HG03139 (cell line): ENCODE results near the gene P4HB.

ENCODE experiments used
- ATAC-seq: cut with Tn5 transposase; IDR thresholded peaks from one replicate; pipeline ENCODE4 v1.9.1; 2021; ENCODE audit not compliant: unreplicated experiment

Gene P4HB

DNA sequence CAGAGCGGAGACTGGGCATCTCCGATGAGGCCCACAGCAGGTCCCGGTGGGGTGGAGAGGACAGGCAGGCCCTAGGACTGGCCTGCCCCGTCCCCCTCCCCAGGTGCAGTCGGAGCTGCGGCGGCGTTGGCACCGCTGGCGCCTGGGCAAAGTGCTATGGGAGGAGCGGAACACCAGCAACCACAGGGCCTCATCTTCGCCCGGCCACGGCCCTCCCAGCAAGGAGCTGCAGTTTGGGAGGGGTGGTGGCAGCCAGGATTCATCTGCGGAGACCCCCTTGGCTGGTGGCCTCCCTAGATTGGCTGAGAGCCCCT, 47.0 kb downstream of the P4HB start:
- no peak for ATAC-seq

DNA sequence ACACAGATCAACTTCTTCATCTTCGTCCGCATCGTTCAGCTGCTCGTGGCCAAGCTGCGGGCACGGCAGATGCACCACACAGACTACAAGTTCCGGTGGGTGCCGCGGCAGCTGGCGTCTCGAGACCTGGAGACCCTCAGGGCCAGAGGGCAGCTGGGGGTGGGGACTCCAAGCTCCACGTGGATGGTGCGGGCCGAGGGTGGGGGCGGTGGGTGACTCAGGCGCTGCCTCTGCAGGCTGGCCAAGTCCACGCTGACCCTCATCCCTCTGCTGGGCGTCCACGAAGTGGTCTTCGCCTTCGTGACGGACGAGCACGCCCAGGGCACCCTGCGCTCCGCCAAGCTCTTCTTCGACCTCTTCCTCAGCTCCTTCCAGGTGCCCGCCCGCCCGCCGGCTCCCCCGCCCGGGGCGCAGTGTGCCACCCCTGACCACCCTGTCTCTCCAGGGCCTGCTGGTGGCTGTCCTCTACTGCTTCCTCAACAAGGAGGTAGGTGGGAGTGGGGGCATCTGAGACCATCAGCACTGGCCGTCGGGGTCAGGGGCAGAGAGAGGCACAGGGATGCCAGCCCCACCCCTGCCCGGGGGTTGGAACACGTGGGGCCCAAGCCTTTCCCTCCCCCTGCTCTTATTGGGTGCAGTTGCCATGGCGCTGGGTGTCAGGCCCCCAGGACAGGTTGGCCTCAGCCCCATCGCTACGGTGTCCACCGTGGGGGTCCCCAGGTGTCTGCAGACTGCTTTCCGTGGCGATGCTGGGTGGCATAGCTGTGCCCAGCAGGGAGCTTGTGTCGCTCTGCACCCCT, 47.6 kb downstream of the P4HB start:
- ATAC-seq, result no peak

GRCh38 chr17:81811705-81812570, 48.4 kb downstream of the P4HB start:
- no peak for ATAC-seq

DNA sequence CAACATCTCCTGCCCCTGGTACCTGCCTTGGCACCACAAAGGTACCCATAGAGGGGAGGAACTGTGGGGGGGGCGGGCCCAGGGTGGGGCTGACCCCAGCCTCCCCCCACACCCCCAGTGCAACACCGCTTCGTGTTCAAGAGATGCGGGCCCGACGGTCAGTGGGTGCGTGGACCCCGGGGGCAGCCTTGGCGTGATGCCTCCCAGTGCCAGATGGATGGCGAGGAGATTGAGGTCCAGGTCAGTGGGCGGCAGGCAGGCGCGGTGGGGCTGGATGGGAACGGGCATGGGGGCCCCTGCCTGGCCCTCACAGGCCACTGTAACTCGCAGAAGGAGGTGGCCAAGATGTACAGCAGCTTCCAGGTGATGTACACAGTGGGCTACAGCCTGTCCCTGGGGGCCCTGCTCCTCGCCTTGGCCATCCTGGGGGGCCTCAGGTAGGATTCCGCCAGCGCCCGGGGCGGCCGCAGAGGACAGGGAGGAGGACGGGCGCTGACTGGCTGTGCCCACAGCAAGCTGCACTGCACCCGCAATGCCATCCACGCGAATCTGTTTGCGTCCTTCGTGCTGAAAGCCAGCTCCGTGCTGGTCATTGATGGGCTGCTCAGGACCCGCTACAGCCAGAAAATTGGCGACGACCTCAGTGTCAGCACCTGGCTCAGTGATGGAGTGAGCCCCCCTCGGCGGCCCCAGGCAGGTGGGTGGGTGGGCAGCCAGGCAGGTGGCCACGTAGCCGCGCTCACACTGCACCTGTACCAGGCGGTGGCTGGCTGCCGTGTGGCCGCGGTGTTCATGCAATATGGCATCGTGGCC, 49.2 kb downstream of the P4HB start:
- ATAC-seq, result no peak

DNA sequence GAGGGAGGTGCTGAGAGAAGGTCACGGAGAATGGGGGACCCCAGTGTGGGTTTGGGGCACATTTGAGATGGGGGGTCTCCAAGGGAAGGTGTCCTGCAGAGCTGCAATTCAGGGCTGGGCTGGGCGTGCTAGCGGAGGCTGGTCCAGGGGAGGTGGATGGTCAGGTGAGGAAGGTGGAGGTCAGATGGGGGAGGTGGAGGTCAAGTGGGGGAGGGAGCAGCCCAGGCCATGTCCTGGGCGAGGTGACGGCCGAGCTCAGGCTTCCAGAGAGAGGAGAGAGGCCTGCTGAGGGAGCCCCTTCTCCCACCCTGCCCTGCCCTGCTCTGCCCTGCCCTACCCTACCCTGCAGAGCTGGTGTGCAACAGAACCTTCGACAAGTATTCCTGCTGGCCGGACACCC, 49.9 kb downstream of the P4HB start:
- ATAC-seq, result no peak

DNA sequence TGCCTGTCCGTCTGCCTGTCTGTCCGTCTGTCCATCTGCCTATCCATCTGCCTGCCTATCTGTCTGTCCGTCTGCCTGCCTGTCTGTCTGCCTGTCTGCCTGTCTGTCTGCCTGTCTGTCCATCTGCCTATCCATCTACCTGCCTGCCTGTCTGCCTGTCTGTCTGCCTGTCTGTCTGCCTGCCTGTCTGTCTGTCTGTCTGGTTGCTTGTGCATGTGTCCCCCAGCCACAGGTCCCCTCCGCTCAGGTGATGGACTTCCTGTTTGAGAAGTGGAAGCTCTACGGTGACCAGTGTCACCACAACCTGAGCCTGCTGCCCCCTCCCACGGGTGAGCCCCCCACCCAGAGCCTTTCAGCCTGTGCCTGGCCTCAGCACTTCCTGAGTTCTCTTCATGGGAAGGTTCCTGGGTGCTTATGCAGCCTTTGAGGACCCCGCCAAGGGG, 50.8 kb downstream of the P4HB start:
- no peak for ATAC-seq

DNA sequence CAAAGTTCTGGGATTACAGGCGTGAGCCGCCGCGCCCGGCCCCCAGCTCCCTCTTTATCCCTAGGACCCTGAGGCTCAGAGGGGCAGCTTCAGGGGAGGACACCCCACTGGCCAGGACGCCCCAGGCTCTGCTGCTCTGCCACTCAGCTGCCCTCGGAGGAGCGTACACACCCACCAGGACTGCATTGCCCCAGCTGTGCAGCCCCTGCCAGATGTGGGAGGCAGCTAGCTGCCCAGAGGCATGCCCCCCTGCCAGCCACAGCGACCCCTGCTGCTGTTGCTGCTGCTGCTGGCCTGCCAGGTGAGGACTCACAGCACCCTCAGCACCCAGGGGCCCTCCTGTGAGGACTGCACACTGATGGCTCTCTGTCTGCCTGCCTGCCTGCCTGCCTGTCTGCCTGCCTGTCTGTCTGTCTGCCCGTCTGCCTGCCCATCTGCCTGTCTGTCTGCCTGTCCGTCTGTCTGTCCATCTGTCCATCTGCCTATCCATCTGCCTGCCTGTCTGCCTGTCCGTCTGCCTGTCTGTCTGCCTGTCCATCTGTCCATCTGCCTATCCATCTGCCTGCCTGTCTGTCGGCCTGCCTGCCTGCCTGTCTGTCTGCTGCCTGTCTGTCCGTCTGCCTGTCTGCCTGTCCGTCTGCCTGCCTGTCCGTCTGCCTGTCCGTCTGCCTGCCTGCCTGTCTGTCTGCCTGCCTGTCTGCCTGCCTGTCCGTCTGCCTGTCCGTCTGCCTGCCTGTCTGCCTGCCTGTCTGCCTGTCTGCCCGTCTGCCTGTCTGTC, 51.4 kb downstream of the P4HB start:
- ATAC-seq, result no peak

DNA sequence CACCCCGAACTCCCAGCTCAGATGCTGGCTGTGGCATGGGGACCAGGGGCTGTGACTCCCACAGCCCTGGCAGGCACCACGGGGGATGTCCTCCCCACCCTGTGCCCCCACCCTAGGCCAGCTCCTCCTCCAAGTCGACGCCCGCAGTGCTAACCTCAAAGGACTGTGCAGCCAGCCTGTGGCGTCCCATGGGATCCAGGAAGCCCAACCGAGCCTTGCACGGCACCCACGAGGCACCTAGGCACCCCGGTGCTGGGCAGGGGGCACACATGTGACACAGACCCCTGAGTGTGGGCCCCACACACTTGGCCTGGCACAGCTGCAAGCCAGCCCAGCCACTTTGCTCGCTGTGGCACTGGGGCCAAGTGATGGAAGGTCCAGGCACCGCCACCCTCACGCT, 52.5 kb downstream of the P4HB start:
- ATAC-seq, result no peak

DNA sequence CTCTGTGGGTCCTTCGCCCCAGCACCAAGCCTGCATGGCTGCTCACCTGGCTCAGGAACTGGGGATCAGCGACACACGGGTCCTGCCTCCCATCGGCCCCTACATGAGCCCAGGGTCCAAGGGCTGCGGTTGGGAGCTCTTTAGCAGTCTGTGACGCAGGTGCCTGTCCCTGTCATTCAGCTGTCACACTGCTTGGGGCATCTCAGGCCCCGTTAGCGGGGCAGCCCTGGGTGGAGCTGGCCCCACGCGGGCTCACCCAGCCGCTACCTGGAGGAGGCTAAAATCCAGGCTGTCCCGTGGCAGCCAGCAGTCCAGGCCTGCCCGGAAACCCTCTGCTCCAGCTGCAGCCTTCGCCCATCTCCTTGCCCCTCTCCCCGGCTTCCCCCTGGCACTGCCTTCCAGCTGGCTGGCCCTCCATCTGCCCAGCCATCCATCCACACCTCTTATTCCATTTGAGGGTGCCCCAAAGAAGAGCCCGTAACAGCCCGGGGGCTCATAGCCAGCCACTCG, 53.1 kb downstream of the P4HB start:
- ATAC-seq, result no peak

- no peak for ATAC-seq
Observed at GRCh38 chr17:81806461-81807209, 53.7 kb downstream of the P4HB start.

DNA sequence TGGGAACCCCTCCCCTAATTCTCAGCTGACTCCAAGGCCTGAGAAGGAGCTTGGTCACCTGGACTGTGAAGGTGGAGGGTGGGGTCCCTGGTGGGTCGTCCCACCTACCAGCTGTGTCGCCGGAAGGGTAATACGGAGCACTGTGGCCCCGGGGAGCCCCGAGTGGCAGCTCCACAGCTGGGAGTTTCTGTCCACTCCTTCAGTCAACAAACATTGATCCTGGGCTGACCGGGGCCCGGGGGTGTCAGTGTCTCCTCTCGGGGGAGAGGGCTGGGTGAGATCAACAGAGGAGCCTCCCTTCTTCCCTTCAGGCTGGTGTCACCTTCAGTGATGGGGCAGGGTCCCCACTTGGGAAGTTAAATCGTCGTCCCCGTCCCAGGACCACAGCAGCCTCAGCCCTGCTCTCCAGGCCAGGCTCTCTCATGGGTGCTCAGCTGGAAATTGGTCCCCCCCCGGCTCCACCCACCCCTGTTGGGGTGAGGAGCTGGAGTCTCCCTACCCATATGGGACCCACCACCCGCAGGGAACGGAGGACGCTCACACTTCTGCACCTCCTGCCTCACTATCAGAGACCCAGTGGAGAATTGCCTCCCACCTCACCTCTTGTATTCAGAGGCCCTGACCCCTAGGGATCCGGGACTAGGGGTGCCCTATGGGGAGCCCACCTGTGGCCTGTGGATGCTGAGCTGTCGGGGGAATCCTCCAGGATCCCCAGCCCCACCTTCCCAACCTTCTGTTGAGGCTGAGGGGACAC, 54.5 kb downstream of the P4HB start:
- ATAC-seq, result no peak

DNA sequence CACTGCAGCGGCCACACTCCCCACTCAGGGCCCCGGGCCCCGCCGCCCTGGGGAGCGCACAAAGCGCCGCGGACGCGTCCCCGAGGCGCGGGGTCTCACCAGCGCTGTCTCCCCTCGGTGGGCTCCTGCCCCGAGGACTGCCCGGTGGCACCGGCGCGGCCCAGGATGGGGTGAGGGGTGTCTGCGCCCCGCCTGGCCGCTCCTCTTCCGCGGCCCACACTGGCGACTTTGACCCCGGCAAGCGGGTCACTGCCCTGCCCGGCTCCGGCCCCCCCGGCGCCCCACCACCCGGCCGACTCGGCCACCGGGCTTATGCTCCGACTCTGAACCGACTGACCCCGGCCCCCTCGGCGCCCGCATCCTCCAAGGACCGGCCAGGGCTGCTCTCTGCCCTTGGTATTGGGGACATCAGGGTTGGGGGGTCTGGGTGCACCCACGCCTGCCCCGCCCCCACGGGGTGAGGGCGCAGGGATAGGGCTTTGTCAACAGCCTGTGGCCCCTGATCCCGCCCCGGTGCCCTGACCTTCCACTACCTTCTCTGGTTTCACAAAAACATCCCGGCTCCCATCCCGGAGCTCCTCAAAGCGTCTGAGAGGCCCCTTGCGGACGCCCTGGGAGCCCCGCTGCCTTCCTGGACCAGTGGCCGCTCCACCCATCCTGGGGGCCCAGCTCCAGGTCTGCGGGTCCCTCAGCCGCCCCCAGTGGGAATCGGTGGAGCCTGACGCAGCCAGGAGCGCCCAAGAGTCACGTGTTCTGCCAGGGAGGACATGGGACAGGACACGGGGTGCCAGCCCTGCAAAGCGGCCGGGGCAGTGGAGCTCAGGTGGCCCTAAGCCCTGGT, 55.6 kb downstream of the P4HB start:
- ATAC-seq, result no peak

GRCh38 chr17:81803728-81804558, 56.4 kb downstream of the P4HB start, which contains the start of gene GCGR:
Gene GCGR, plus strand, starts transcription at chr17:81804150. Its CDS starts 4,869 bp downstream, at chr17:81809019.
- no peak for ATAC-seq

DNA sequence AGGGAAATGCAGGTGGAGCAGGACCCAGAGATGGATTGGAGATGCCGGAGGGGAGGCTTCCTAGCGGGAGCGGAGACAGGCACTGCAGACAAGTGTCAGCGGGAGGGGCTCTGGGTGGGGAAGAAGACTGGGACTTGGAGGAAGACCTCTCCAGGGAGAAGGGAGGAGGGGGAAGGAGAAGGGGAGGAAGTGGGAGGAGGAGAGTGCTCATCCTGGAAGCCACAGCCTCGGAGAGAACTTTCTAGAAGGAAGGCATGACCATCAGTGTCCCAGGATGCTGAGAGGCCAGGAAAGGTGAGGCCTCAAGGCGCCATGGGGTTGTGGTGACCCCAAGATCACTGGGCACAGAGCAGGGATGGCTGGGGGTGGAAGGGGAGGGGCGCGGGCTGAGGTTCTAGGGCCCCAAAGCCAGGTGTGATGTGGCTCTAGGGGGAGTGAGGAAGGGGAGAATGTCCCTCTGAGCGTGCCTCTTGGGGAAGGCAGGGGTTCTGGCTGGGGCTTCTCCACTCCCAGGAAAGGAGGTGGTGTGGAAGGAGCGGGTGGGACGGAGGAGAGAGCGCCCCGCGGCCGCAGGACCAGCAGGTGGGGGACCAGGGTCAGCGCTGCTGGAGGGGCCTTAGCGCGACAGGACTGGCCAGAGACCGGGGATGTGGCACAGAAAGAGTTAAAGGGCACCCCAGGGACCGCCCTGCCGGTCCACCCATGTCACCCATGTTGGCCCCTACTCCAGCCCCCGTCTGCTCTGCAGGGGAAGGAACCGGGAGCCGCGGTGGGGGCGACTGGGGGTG, 57.3 kb downstream of the P4HB start:
- no peak for ATAC-seq

- ATAC-seq, result no peak
Observed at GRCh38 chr17:81802048-81802758, 58.1 kb downstream of the P4HB start.

DNA sequence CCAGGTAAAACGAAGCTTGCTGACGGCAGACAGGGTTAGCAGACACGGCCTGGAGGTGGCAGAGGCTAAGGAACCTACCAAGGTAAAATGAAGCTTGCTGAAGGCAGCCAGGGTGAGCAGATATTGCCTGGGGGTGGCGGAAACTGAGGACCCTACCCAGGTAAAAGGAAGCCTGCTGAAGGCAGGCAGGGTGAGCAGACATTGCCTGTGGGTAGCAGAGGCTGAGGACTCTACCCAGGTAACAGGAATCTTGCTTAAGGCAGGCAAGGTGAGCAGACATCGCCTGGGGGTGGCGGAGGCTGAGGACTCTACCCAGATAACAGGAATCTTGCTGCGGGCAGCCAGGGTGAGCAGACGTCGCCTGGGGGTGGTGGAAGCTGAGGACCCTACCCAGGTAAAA, 59.0 kb downstream of the P4HB start:
- no peak for ATAC-seq
